ENCODE results near the gene OPHN1. TPM values are rescaled to one million over a fixed set of nuclear protein-coding genes. Genes with fewer than 3 reads are reported as not detected.

OPHN1 gene
- total RNA-seq, 6 donors from 2014 or later, result 10.0 to 40.9 (median 10.8) TPM

DNA sequence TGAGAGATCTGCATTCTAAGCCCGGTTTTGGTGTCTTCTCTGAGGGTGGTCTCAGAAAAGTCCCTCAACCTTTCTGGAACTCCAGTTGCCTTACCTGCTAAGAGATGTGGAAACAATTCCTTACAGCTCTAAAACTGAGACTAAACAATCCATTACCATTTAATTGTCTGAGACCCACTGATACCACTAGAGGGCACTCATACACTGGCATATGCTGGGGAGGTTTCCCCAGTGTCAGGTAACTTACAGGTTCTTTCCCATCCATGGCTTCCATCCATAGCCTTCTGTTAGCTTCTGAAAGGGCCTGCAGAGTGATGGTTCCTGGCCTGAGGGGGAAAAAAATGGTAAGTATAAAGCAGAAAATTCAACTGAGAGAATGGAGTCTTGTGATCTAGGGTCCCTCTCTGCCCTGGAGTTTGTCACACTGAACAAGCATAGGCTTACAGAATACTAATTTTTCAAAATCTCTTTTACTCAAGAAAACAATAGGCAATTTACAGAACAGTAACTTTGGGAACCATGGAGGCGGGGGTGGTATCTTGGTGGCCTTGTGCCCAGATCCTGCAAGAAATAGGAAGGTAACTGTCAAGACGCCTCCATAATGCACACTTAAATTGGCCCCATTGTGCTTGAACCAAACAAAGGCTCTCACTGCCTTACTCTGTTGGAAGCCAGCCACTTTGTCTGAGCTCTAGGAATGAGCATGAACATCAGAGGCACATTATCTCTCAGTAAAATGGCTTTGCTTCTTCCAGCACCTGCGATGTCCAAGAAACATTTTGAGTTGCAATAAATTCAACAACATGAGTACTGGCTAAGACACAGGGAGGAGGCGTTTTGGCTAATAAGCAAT is 236.1 kb downstream of the OPHN1 start:
- WGBS, 2 donors, result 54 to 58% methylated on average over 5 of the region's 5 CpGs

DNA sequence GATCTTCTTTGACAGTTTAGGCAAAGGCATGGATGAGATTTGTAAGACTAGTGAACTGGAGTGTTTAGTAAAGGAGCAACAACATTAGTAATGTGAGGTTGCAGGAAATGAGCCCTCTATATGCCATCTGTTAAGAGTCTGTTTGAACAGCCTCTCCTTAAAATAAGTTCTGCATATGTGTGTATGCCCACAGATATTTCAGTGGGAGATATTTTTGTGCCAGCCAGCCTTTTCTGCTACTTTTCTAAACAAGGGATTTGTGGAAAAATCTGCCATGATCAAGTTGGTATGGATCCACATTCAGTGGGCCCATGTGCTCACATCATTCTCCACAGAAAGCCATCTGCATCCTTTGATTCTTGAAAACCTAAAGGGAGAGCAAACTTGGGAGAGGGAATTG is 237.7 kb downstream of the OPHN1 start:
- Histone ChIP-seq H3K4me3 (no peak overlapping the region), H3K36me3 (peaks cover 0 to 11% (median 0%) of the 10 kb centered on the region in 4 donors), H3K9me3 (no peaks in the 10 kb centered on the region), H3K27ac (no peak overlapping the region), H3K27me3 (no peaks in the 10 kb centered on the region), H3K4me1 (no peaks in the 10 kb centered on the region)
- DNase-seq, result no peak
- TF ChIP-seq, protein P1, sequence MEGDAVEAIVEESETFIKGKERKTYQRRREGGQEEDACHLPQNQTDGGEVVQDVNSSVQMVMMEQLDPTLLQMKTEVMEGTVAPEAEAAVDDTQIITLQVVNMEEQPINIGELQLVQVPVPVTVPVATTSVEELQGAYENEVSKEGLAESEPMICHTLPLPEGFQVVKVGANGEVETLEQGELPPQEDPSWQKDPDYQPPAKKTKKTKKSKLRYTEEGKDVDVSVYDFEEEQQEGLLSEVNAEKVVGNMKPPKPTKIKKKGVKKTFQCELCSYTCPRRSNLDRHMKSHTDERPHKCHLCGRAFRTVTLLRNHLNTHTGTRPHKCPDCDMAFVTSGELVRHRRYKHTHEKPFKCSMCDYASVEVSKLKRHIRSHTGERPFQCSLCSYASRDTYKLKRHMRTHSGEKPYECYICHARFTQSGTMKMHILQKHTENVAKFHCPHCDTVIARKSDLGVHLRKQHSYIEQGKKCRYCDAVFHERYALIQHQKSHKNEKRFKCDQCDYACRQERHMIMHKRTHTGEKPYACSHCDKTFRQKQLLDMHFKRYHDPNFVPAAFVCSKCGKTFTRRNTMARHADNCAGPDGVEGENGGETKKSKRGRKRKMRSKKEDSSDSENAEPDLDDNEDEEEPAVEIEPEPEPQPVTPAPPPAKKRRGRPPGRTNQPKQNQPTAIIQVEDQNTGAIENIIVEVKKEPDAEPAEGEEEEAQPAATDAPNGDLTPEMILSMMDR (IDR thresholded peaks at IDR 0.05), result no peak
- TF ChIP-seq POLR2AphosphoS5 (IDR thresholded peaks at IDR 0.05) (no peak), EP300 (IDR thresholded peaks at IDR 0.05) (no peak), POLR2A (IDR thresholded peaks at IDR 0.05) (no peak)
- no peak for ATAC-seq (ENCODE audit: low FRiP score in 2 of 2)

More for the DNA sequence above, 236.1 kb downstream of the OPHN1 start:
- DNase-seq, result peak in 1 of 2 donors; percentile 24
- H3K36me3 ChIP-seq, result peaks cover 0 to 9% (median 0%) of the 10 kb centered on the region in 4 donors
- no peaks in the 10 kb centered on the region for H3K27me3 ChIP-seq
- peak; percentile 68 to 75 for ATAC-seq (ENCODE audit: low FRiP score in 2 of 2)
- no peak overlapping the region for H3K4me3 ChIP-seq
- no peaks in the 10 kb centered on the region for H3K9me3 ChIP-seq
- TF ChIP-seq POLR2A (IDR thresholded peaks at IDR 0.05) (no peak), POLR2AphosphoS5 (IDR thresholded peaks at IDR 0.05) (no peak), EP300 (IDR thresholded peaks at IDR 0.05) (no peak)
- TF ChIP-seq, protein P1 (IDR thresholded peaks at IDR 0.05), result peak; percentile 44 to 71 (median 56)
- H3K27ac ChIP-seq, result no peak overlapping the region
- no peaks in the 10 kb centered on the region for H3K4me1 ChIP-seq

DNA sequence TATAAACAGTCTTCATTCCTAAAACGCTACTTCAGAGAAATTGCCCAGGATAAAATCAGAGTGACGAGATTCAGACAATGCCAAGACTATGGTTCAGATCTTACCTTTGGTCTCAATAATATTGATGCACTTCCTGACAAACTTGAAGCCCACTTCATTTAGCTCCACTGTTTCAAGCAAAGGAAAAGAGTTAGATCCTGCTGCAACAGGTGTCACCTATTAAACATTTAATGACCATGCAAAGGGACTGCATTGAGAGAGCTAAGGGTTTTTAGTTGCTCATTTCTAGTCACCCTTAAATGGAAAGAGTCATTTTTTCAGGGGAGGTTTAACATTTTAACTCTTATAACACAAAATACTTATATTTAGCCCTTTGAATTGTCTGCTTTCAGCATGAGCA is 239.5 kb downstream of the OPHN1 start:
- ATAC-seq (ENCODE audit: low FRiP score in 2 of 2) (no peak), DNase-seq (no peak)
- no peak overlapping the region for H3K27ac ChIP-seq
- peaks cover 0 to 12% (median 0%) of the 10 kb centered on the region in 4 donors for H3K36me3 ChIP-seq
- TF ChIP-seq POLR2AphosphoS5 (IDR thresholded peaks at IDR 0.05) (no peak), POLR2A (IDR thresholded peaks at IDR 0.05) (no peak), EP300 (IDR thresholded peaks at IDR 0.05) (no peak)
- TF ChIP-seq, protein P1 (IDR thresholded peaks at IDR 0.05), result no peak
- H3K9me3 ChIP-seq, result no peaks in the 10 kb centered on the region
- H3K4me3 ChIP-seq, result no peak overlapping the region
- WGBS, 2 donors, result 55 to 83% methylated on average over 2 of the region's 2 CpGs
- no peaks in the 10 kb centered on the region for H3K27me3 ChIP-seq
- H3K4me1 ChIP-seq, result no peaks in the 10 kb centered on the region

DNA sequence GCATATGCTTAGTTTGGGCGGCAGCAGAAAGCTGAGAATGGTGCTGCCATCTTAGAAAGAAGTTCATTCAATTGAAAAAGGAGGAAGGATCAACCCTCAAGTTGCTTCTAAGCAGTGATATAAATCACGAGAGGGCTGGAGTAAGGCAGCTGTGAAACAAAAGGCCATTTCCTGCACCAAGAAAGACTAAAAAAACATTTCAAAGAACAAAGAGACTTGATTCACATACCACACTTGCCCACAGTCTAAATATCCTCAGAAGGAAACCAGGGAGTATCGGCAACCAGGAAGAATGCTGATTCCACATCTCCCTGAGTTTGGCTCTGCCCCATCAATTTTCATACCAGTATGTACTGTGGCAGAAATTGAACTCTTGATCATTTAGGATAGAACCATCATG is 240.1 kb downstream of the OPHN1 start:
- no peak for DNase-seq
- H3K27me3 ChIP-seq, result no peaks in the 10 kb centered on the region
- no peaks in the 10 kb centered on the region for H3K9me3 ChIP-seq
- H3K27ac ChIP-seq, result no peak overlapping the region
- H3K4me1 ChIP-seq, result no peaks in the 10 kb centered on the region
- peaks cover 0 to 12% (median 0%) of the 10 kb centered on the region in 4 donors for H3K36me3 ChIP-seq
- 28 to 43% methylated on average over 3 of the region's 3 CpGs for WGBS, 2 donors
- H3K4me3 ChIP-seq, result no peak overlapping the region
- TF ChIP-seq POLR2A (IDR thresholded peaks at IDR 0.05) (no peak), EP300 (IDR thresholded peaks at IDR 0.05) (no peak), POLR2AphosphoS5 (IDR thresholded peaks at IDR 0.05) (no peak)
- TF ChIP-seq, protein P1 (IDR thresholded peaks at IDR 0.05), result no peak
- no peak for ATAC-seq (ENCODE audit: low FRiP score in 2 of 2)

Measured in upper lobe of left lung (tissue), 6 donors.